GM23338 (cell line): ENCODE results near the gene GPRIN2. TPM values are rescaled to one million over a fixed set of nuclear protein-coding genes. Genes with fewer than 3 reads are reported as not detected.

Experiments used
- ATAC-seq: fragments of 200-7000 bp; cut with Tn5 transposase; 3 replicates; pipeline ENCODE4 v1.9.1; 2020
- DNase-seq: peaks from one replicate; pipeline ENCODE4 v3.0.0-alpha.2; 2015; ENCODE audit warnings: low spot score
- H2AFZ ChIP-seq: fragments of 200-600 bp; sonication (generic); 2 replicates; pipeline ENCODE4 v1.8.0; 2016; ENCODE audit warnings: antibody characterized with exemption, mild to moderate bottlenecking, moderate library complexity
- H3F3A ChIP-seq: fragments of 200-600 bp; sonication (generic); replicated peaks from 2 replicates; pipeline ENCODE4 v1.8.0; 2017; ENCODE audit warnings: antibody characterized with exemption, mixed run types, low read depth
- H3K27ac ChIP-seq: fragments of 200-600 bp; sonication (generic); 2 replicates; pipeline ENCODE4 v1.6.1; 2016; ENCODE audit warnings: low read depth
- H3K27me3 ChIP-seq: fragments of 200-600 bp; sonication (generic); 2 replicates; pipeline ENCODE4 v1.8.0; 2016; ENCODE audit warnings: mild to moderate bottlenecking, mixed run types, moderate library complexity; ENCODE audit not compliant: insufficient read depth
- H3K36me3 ChIP-seq: fragments of 200-600 bp; sonication (generic); 2 replicates; pipeline ENCODE4 v1.8.0; 2016; ENCODE audit warnings: mild to moderate bottlenecking; ENCODE audit not compliant: insufficient read depth
- H3K4me1 ChIP-seq: fragments of 200-600 bp; sonication (generic); 2 replicates; pipeline ENCODE4 v1.8.0; 2016; ENCODE audit warnings: mild to moderate bottlenecking, moderate library complexity; ENCODE audit not compliant: insufficient read depth
- H3K4me2 ChIP-seq: fragments of 200-600 bp; sonication (generic); 2 replicates; pipeline ENCODE4 v1.7.1; 2017; ENCODE audit warnings: mixed run types
- H3K4me3 ChIP-seq: fragments of 200-600 bp; sonication (generic); 2 replicates; pipeline ENCODE4 v1.6.1; 2016; ENCODE audit warnings: mixed run types
- H3K79me2 ChIP-seq: fragments of 200-600 bp; sonication (generic); replicated peaks from 2 replicates; pipeline ENCODE4 v1.8.0; 2017; ENCODE audit warnings: mild to moderate bottlenecking; ENCODE audit not compliant: insufficient read depth
- H3K9me2 ChIP-seq: fragments of 200-600 bp; sonication (generic); 2 replicates; pipeline ENCODE4 v1.8.0; 2017; ENCODE audit not compliant: insufficient read depth
- H4K20me1 ChIP-seq: fragments of 200-600 bp; sonication (generic); replicated peaks from 2 replicates; pipeline ENCODE4 v1.8.0; 2017; ENCODE audit warnings: mild to moderate bottlenecking; ENCODE audit not compliant: insufficient read depth
- H3K27ac Mint-ChIP-seq: 2 replicates; pipeline ENCODE4 v1.8.0; 2020; ENCODE audit warnings: inconsistent platforms, mild to moderate bottlenecking, moderate library complexity, mixed read lengths
- H3K27me3 Mint-ChIP-seq: 3 replicates; pipeline ENCODE4 v1.8.0; 2022; ENCODE audit warnings: low read depth, mild to moderate bottlenecking, moderate library complexity, mixed read lengths, inconsistent platforms; ENCODE audit not compliant: insufficient read depth, poor library complexity
- H3K36me3 Mint-ChIP-seq: 3 replicates; pipeline ENCODE4 v1.8.0; 2021; ENCODE audit warnings: low read depth, mild to moderate bottlenecking, inconsistent platforms, moderate library complexity, mixed read lengths
- H3K4me1 Mint-ChIP-seq: 3 replicates; pipeline ENCODE4 v1.8.0; 2020; ENCODE audit warnings: mild to moderate bottlenecking, inconsistent platforms, mixed read lengths
- H3K4me3 Mint-ChIP-seq: 3 replicates; pipeline ENCODE4 v1.8.0; 2021; ENCODE audit warnings: moderate library complexity, mild to moderate bottlenecking, inconsistent platforms, mixed read lengths
- H3K9me3 Mint-ChIP-seq: 3 replicates; pipeline ENCODE4 v1.8.0; 2020; ENCODE audit warnings: moderate library complexity, mild to moderate bottlenecking, inconsistent platforms, mixed read lengths
- CREB1 ChIP-seq: fragments of 250-450 bp; sonication (Bioruptor Pico); IDR thresholded peaks from 2 replicates; pipeline ENCODE4 v1.5.0; 2020; ENCODE audit warnings: low read depth, mild to moderate bottlenecking, moderate library complexity
- EZH2 ChIP-seq: fragments of 200-600 bp; sonication (generic); IDR thresholded peaks from one replicate; pipeline ENCODE4 v1.8.0; 2017; ENCODE audit warnings: antibody characterized with exemption, mild to moderate bottlenecking, low read depth; ENCODE audit not compliant: unreplicated experiment
- EZH2phosphoT487 ChIP-seq: fragments of 200-600 bp; sonication (generic); IDR thresholded peaks from one replicate; pipeline ENCODE4 v1.8.1; 2018; ENCODE audit warnings: antibody characterized with exemption; ENCODE audit not compliant: unreplicated experiment
- JUNB ChIP-seq: IDR thresholded peaks from one replicate; pipeline ENCODE4 v1.6.1; 2016; ENCODE audit warnings: antibody characterized with exemption; ENCODE audit not compliant: unreplicated experiment
- NANOG ChIP-seq: IDR thresholded peaks from 2 replicates; pipeline ENCODE4 v1.6.1; 2016; ENCODE audit warnings: antibody characterized with exemption, borderline replicate concordance
- POLR2AphosphoS5 ChIP-seq: IDR thresholded peaks from 2 replicates; pipeline ENCODE4 v1.6.1; 2016; ENCODE audit warnings: antibody characterized with exemption, low read depth
- REST ChIP-seq: IDR thresholded peaks from one replicate; pipeline ENCODE4 v1.6.1; 2018; ENCODE audit warnings: antibody characterized with exemption; ENCODE audit not compliant: unreplicated experiment
- STAT1 ChIP-seq: IDR thresholded peaks from one replicate; pipeline ENCODE4 v1.6.1; 2016; ENCODE audit warnings: antibody characterized with exemption; ENCODE audit not compliant: unreplicated experiment
- ZNF114 ChIP-seq: fragments of 250-450 bp; sonication (Bioruptor Pico); IDR thresholded peaks from 2 replicates; pipeline ENCODE4 v1.5.0; 2020; ENCODE audit warnings: mild to moderate bottlenecking, moderate library complexity
- ZNF331 ChIP-seq: fragments of 250-450 bp; sonication (Bioruptor Pico); IDR thresholded peaks from 2 replicates; pipeline ENCODE4 v1.5.0; 2020; ENCODE audit warnings: low read depth, mild to moderate bottlenecking, moderate library complexity
- polyA plus RNA-seq: library from polyadenylated mRNA; unstranded; fragments of >200 nt; fragmentation: Nextera tagmentation; extraction: Ambion mirVana; gene quantifications from 2 replicates; pipeline ENCODE4 v1.2.1, GENCODE V29; 2016
- total RNA-seq: library from RNA; depleted of rRNA; stranded (reverse); fragments of >200 nt; shearing (Covaris generic); gene quantifications from 2 replicates; pipeline ENCODE4 v1.2.3, GENCODE V29; 2014
- TF ChIP-seq, protein P1 (sequence below): fragments of 250-450 bp; sonication (Bioruptor Pico); IDR thresholded peaks from 2 replicates; pipeline ENCODE4 v1.5.0; 2020; ENCODE audit warnings: mild to moderate bottlenecking, moderate library complexity
- TF ChIP-seq, protein P2 (sequence below), 2 experiments: fragments of 200-600 bp in 1 of 2; sonication (generic) in 1 of 2; conservative IDR thresholded peaks; 2 replicates each; pipeline versions ENCODE4 v1.5.1 to v1.6.1; 2016 to 2017; ENCODE audit warnings: antibody characterized with exemption in 2 of 2, low read depth in 2 of 2, mild to moderate bottlenecking in 2 of 2, moderate library complexity in 1 of 2
- TF ChIP-seq, protein P3 (sequence below): IDR thresholded peaks from 2 replicates; pipeline ENCODE4 v1.6.1; 2016; ENCODE audit warnings: antibody characterized with exemption

GPRIN2 gene
- total and polyA plus RNA-seq, 2 experiments from 2014 or later: 2.9 to 28.5 TPM

DNA sequence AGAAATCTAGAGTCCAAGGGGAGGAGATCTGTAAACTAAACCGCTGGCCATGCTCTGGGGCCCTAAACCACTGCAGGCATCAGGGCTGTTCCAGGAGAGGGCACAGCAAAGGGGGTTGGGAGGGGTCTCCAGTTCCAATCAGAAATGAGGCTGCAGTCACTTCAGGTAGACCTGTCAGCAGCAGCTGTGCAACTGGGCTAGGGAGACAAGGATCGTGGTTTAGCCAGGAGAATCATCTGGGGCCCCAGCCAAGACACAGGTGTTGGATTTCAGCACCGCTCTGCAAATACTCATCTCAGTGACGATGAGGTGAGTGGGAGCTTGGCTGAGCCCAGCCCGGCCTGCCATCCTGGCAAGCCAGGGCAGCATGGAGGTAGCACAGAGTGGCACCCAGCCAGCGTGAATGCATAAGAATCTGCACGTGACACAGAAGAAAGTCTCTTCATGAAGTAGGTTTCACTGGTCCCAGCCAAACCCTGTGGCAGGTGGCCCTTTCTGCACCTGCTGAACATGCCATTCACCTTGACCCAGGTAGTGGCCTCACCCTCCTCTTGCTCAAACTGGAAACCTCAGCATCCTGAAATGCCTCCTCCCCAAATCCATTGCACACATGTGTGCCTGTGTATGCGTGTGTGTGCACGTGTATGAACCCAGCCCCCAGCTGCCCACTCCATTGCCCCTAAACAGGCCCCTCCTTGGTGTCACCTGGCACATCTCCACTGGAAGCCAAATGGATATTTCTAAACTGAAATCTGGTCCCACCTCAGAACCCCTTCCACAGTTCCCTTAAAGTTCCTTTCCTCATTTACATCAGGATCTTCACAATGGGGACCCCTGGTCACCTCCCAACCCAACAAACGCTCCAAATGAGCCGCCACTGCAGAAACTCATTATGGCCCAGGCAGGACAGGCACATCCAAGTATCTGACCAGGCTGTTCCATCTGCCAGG lies 9.6 kb downstream of the GPRIN2 start:
- no peak for DNase-seq

More for the DNA sequence above, 9.6 kb downstream of the GPRIN2 start:
- Histone ChIP-seq H3K9me2 (peaks cover 7% of the 10 kb centered on the region; the same call in 1 of the 2 replicates), H3F3A (0 out of 2 replicates have a peak, but pooled peaks cover 3% of the 10 kb centered on the region), H3K79me2 (no peaks in the 10 kb centered on the region), H3K4me3 (no peak overlapping the region), H4K20me1 (peaks cover 8% of the 10 kb centered on the region), H3K4me1 (peaks cover 20% of the 10 kb centered on the region), H3K4me2 (no peak overlapping the region), H3K27me3 (no peaks in the 10 kb centered on the region), H3K36me3 (peaks cover 3% of the 10 kb centered on the region), H3K27ac (no peak overlapping the region), H2AFZ (no peak overlapping the region)
- ATAC-seq: no peak
- H3K36me3 Mint-ChIP-seq: peaks cover 3% of the 10 kb centered on the region; the same call in 1 of the 3 replicates
- H3K4me3 Mint-ChIP-seq: no peak overlapping the region
- peaks cover 8% of the 10 kb centered on the region for H3K27me3 Mint-ChIP-seq
- no peaks in the 10 kb centered on the region for H3K9me3 Mint-ChIP-seq
- no peak for TF ChIP-seq CREB1 (CRISPR knock-in tag)
- TF ChIP-seq POLR2AphosphoS5: no peak; the same call in 1 of the 2 replicates
- no peak for TF ChIP-seq EZH2phosphoT487
- TF ChIP-seq ZNF114 (CRISPR knock-in tag): no peak
- TF ChIP-seq EZH2: no peak
- TF ChIP-seq STAT1: no peak
- TF ChIP-seq, protein P1, sequence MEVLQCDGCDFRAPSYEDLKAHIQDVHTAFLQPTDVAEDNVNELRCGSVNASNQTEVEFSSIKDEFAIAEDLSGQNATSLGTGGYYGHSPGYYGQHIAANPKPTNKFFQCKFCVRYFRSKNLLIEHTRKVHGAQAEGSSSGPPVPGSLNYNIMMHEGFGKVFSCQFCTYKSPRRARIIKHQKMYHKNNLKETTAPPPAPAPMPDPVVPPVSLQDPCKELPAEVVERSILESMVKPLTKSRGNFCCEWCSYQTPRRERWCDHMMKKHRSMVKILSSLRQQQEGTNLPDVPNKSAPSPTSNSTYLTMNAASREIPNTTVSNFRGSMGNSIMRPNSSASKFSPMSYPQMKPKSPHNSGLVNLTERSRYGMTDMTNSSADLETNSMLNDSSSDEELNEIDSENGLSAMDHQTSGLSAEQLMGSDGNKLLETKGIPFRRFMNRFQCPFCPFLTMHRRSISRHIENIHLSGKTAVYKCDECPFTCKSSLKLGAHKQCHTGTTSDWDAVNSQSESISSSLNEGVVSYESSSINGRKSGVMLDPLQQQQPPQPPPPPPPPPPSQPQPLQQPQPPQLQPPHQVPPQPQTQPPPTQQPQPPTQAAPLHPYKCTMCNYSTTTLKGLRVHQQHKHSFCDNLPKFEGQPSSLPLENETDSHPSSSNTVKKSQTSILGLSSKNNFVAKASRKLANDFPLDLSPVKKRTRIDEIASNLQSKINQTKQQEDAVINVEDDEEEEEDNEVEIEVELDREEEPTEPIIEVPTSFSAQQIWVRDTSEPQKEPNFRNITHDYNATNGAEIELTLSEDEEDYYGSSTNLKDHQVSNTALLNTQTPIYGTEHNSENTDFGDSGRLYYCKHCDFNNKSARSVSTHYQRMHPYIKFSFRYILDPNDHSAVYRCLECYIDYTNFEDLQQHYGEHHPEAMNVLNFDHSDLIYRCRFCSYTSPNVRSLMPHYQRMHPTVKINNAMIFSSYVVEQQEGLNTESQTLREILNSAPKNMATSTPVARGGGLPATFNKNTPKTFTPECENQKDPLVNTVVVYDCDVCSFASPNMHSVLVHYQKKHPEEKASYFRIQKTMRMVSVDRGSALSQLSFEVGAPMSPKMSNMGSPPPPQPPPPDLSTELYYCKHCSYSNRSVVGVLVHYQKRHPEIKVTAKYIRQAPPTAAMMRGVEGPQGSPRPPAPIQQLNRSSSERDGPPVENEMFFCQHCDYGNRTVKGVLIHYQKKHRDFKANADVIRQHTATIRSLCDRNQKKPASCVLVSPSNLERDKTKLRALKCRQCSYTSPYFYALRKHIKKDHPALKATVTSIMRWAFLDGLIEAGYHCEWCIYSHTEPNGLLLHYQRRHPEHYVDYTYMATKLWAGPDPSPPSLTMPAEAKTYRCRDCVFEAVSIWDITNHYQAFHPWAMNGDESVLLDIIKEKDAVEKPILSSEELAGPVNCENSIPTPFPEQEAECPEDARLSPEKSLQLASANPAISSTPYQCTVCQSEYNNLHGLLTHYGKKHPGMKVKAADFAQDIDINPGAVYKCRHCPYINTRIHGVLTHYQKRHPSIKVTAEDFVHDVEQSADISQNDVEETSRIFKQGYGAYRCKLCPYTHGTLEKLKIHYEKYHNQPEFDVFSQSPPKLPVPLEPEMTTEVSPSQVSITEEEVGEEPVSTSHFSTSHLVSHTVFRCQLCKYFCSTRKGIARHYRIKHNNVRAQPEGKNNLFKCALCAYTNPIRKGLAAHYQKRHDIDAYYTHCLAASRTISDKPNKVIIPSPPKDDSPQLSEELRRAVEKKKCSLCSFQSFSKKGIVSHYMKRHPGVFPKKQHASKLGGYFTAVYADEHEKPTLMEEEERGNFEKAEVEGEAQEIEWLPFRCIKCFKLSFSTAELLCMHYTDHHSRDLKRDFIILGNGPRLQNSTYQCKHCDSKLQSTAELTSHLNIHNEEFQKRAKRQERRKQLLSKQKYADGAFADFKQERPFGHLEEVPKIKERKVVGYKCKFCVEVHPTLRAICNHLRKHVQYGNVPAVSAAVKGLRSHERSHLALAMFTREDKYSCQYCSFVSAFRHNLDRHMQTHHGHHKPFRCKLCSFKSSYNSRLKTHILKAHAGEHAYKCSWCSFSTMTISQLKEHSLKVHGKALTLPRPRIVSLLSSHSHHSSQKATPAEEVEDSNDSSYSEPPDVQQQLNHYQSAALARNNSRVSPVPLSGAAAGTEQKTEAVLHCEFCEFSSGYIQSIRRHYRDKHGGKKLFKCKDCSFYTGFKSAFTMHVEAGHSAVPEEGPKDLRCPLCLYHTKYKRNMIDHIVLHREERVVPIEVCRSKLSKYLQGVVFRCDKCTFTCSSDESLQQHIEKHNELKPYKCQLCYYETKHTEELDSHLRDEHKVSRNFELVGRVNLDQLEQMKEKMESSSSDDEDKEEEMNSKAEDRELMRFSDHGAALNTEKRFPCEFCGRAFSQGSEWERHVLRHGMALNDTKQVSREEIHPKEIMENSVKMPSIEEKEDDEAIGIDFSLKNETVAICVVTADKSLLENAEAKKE (CRISPR knock-in tag): no peak
- no peak for TF ChIP-seq REST
- TF ChIP-seq ZNF331 (CRISPR knock-in tag): no peak
- TF ChIP-seq, protein P2, sequence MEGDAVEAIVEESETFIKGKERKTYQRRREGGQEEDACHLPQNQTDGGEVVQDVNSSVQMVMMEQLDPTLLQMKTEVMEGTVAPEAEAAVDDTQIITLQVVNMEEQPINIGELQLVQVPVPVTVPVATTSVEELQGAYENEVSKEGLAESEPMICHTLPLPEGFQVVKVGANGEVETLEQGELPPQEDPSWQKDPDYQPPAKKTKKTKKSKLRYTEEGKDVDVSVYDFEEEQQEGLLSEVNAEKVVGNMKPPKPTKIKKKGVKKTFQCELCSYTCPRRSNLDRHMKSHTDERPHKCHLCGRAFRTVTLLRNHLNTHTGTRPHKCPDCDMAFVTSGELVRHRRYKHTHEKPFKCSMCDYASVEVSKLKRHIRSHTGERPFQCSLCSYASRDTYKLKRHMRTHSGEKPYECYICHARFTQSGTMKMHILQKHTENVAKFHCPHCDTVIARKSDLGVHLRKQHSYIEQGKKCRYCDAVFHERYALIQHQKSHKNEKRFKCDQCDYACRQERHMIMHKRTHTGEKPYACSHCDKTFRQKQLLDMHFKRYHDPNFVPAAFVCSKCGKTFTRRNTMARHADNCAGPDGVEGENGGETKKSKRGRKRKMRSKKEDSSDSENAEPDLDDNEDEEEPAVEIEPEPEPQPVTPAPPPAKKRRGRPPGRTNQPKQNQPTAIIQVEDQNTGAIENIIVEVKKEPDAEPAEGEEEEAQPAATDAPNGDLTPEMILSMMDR (conservative IDR thresholded peaks at IDR 0.05; ENCODE audit: low read depth in 2 of 2): no peak
- TF ChIP-seq, protein P3, sequence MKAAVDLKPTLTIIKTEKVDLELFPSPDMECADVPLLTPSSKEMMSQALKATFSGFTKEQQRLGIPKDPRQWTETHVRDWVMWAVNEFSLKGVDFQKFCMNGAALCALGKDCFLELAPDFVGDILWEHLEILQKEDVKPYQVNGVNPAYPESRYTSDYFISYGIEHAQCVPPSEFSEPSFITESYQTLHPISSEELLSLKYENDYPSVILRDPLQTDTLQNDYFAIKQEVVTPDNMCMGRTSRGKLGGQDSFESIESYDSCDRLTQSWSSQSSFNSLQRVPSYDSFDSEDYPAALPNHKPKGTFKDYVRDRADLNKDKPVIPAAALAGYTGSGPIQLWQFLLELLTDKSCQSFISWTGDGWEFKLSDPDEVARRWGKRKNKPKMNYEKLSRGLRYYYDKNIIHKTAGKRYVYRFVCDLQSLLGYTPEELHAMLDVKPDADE: no peak
- TF ChIP-seq NANOG: no peak
- no peak for TF ChIP-seq JUNB
- H3K27ac Mint-ChIP-seq: no peak overlapping the region
- peaks cover 12% of the 10 kb centered on the region for H3K4me1 Mint-ChIP-seq
